HCT116 (cell line): Measurements from ENCODE around the gene GDF10.

Experiments
- EGR1 ChIP-seq: IDR thresholded peaks from 2 replicates; pipeline ENCODE4 v1.6.1; 2012; ENCODE audit warnings: low read depth
- EZH2 ChIP-seq: fragments of 200-600 bp; sonication (generic); IDR thresholded peaks from 2 replicates; pipeline ENCODE4 v1.6.1; 2017; ENCODE audit warnings: antibody characterized with exemption, mixed run types
- JUND ChIP-seq: IDR thresholded peaks from 2 replicates; pipeline ENCODE4 v1.6.1; 2012
- MAX ChIP-seq: IDR thresholded peaks from 2 replicates; pipeline ENCODE4 v1.6.1; 2012
- POLR2A ChIP-seq: IDR thresholded peaks from 2 replicates; pipeline ENCODE4 v1.7.0; 2011; ENCODE audit warnings: borderline replicate concordance; ENCODE audit not compliant: insufficient read depth, insufficient read length; ENCODE audit errors: extremely low read depth
- POLR2AphosphoS5 ChIP-seq: IDR thresholded peaks from 2 replicates; pipeline ENCODE4 v1.6.1; 2011; ENCODE audit warnings: mild to moderate bottlenecking, low read depth, low read length, moderate library complexity
- RAD21 ChIP-seq: IDR thresholded peaks from 2 replicates; pipeline ENCODE4 v1.6.1; 2012; ENCODE audit warnings: low read depth, mild to moderate bottlenecking
- REST ChIP-seq: IDR thresholded peaks from 2 replicates; pipeline ENCODE4 v1.6.1; 2012; ENCODE audit warnings: low read depth
- SIN3A ChIP-seq: IDR thresholded peaks from 2 replicates; pipeline ENCODE4 v1.6.1; 2012; ENCODE audit warnings: low read depth
- SP1 ChIP-seq: IDR thresholded peaks from 2 replicates; pipeline ENCODE4 v1.6.1; 2012; ENCODE audit warnings: low read depth
- TCF7L2 ChIP-seq: IDR thresholded peaks from 2 replicates; pipeline ENCODE4 v1.7.0; 2011; ENCODE audit warnings: borderline replicate concordance, inconsistent platforms; ENCODE audit not compliant: insufficient read depth, insufficient read length; ENCODE audit errors: extremely low read depth
- YY1 ChIP-seq: IDR thresholded peaks from 2 replicates; pipeline ENCODE4 v1.6.1; 2011; ENCODE audit warnings: low read length, low read depth, moderate library complexity, mild to moderate bottlenecking; ENCODE audit not compliant: insufficient replicate concordance; ENCODE audit errors: extremely low read depth
- TF ChIP-seq, protein P1 (sequence below), 3 experiments: fragments of 200-600 bp in 1 of 3; sonication (generic) in 1 of 3; IDR thresholded peaks in 2 of 3; conservative IDR thresholded peaks in 1 of 3; 2 replicates each; pipeline ENCODE4 v1.5.1; 2012 to 2017; ENCODE audit warnings: low read depth in 2 of 3, low read length in 2 of 3, antibody characterized with exemption in 1 of 3, borderline replicate concordance in 1 of 3, control low read depth in 1 of 3, mild to moderate bottlenecking in 1 of 3, mixed read lengths in 1 of 3, mixed run types in 1 of 3, moderate library complexity in 1 of 3; ENCODE audit not compliant: insufficient read depth in 1 of 3
- TF ChIP-seq, protein P2 (sequence below): IDR thresholded peaks from 2 replicates; pipeline ENCODE4 v1.6.1; 2012

DNA sequence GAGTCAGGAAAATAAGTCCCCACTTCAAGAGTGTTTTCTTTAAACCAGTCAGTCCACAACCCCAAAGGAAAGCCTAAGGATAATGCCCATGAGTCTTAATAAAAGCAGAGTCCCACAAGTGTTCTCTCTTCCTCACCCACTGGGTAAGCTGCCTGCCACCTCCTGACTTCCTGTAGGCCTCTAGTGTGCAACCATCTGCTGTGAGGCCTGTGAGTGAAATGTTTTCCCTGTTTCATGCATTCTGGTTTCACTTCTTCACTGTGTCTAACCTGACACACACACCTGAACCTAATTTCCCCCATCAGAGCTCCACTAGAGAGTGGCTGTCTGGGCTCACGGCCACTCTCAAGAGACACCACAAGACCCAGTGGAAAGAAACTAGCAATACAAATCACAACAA lies 38.9 kb upstream of the GDF10 start:
- TF ChIP-seq, protein P1, sequence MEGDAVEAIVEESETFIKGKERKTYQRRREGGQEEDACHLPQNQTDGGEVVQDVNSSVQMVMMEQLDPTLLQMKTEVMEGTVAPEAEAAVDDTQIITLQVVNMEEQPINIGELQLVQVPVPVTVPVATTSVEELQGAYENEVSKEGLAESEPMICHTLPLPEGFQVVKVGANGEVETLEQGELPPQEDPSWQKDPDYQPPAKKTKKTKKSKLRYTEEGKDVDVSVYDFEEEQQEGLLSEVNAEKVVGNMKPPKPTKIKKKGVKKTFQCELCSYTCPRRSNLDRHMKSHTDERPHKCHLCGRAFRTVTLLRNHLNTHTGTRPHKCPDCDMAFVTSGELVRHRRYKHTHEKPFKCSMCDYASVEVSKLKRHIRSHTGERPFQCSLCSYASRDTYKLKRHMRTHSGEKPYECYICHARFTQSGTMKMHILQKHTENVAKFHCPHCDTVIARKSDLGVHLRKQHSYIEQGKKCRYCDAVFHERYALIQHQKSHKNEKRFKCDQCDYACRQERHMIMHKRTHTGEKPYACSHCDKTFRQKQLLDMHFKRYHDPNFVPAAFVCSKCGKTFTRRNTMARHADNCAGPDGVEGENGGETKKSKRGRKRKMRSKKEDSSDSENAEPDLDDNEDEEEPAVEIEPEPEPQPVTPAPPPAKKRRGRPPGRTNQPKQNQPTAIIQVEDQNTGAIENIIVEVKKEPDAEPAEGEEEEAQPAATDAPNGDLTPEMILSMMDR (IDR thresholded peaks at IDR 0.05 in 2 of 3, conservative IDR thresholded peaks at IDR 0.05 in 1 of 3; ENCODE audit: borderline replicate concordance in 1 of 3, insufficient read depth in 1 of 3, low read depth in 2 of 3, low read length in 2 of 3), result no peak
- TF ChIP-seq SP1 (no peak), MAX (no peak), POLR2AphosphoS5 (no peak), POLR2A (no peak), RAD21 (no peak), JUND (no peak), EGR1 (no peak), REST (no peak), EZH2 (no peak), SIN3A (no peak), TCF7L2 (no peak), YY1 (no peak)
- TF ChIP-seq, protein P2, sequence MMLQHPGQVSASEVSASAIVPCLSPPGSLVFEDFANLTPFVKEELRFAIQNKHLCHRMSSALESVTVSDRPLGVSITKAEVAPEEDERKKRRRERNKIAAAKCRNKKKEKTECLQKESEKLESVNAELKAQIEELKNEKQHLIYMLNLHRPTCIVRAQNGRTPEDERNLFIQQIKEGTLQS, result no peak
